Heart left ventricle (tissue), 13 donors: ENCODE data around the gene KIF5C.

Source experiments
- POLR2A ChIP-seq, 2 donors: fragments of 450-650 bp; IDR thresholded peaks; one replicate each; pipeline ENCODE4 v1.6.1; 2017; ENCODE audit warnings: antibody characterized with exemption in 2 of 2, mild to moderate bottlenecking in 2 of 2, moderate library complexity in 2 of 2
- TF ChIP-seq, protein P1 (sequence below), 12 donors: fragments of 200-600 bp; sonication (generic) in 4 of 12; IDR thresholded peaks; one replicate each; pipeline versions ENCODE4 v1.5.0 to v1.8.0; 2018 to 2022; ENCODE audit warnings: antibody characterized with exemption in 12 of 12, mild to moderate bottlenecking in 5 of 12
- donor health status: ischemic (EF 13 %, LVEDD 7.1; RV severe dilation, severe dysfunction).
- donor health status: DM: no; HTN: yes; CAD: no.
- donor health status: DM: no; HTN: no; CAD: no.
- donor health status: ischemic (EF 25% LVEDD 6.9; RV normal size, moderate dysfunction).
- donor health status: ischemic (EF 25% LVEDD 5.7; RV mildly dilated, moderate dysfunction).
- donor health status: ischemic (EF 35%, LVEDD 5.7; RV mildly dilated, moderate dysfunction).
- donor health status: nonischemic (EF 11% LVEDD 7.7; RV severe dilation, severe dysfunction).
- donor health status: DM: yes; HTN: yes; CAD: no.
- donor health status: PGD.
- donor health status: ischemic (EF 29% LVEDD 5.4; RV normal size, mild dysfunction).
- donor health status: nonischemic (EF 23%, LVEDD 6.1; RV moderate dilation, normal function).

DNA sequence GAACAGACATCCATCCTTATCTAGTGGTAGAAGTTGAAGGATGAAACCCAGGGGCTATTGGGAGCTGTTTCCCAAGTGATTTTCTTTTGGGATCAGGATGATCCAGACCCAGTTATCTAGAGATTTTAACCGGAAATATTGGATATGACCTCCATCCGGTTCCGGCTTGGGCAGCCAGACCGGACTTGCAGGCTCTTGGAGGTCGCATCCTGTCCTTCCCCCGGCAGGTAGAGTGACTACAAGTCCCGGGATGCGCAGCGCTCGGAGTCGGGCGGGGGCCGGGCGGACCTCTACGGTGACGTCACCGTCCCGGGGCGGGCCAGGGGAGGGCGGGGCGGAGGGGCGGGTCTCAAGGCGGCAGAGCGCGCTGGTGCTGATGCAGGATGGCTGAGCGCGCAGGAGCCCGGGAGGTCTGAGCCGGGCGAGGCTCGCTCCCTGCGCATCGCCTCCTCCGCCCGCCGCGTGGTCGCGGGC, at the start of gene KIF5C:
- TF ChIP-seq, protein P1, sequence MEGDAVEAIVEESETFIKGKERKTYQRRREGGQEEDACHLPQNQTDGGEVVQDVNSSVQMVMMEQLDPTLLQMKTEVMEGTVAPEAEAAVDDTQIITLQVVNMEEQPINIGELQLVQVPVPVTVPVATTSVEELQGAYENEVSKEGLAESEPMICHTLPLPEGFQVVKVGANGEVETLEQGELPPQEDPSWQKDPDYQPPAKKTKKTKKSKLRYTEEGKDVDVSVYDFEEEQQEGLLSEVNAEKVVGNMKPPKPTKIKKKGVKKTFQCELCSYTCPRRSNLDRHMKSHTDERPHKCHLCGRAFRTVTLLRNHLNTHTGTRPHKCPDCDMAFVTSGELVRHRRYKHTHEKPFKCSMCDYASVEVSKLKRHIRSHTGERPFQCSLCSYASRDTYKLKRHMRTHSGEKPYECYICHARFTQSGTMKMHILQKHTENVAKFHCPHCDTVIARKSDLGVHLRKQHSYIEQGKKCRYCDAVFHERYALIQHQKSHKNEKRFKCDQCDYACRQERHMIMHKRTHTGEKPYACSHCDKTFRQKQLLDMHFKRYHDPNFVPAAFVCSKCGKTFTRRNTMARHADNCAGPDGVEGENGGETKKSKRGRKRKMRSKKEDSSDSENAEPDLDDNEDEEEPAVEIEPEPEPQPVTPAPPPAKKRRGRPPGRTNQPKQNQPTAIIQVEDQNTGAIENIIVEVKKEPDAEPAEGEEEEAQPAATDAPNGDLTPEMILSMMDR (IDR thresholded peaks at IDR 0.05) = no peak
- no peak for TF ChIP-seq POLR2A (IDR thresholded peaks at IDR 0.05)
